ENCODE data around the gene C2orf80.
"Not testable (repeated sequence)": the region's sequence is repeated elsewhere in the genome, so short reads cannot be mapped to it uniquely, and the experiment has no call there.

The C2orf80 gene

DNA sequence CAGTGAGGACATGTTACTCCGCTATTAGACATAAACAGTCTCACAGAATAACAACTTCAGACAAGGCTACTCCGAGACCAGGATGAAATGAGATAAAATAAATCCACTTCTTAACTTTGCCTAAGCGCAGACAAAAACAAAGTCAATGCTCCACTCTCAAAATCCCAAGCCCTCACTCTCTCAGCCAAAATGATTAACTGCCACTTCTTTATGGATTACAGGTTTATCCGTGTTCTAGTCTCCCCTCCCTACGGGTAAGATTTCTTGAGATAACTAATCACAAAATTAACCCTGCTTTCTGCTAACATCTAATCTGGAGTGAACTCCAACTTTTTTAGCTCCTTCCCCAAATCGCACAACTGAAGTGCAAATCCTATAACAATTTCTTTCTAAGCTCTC, 59.1 kb downstream of the C2orf80 start:
- no peak for DNase-seq

DNA sequence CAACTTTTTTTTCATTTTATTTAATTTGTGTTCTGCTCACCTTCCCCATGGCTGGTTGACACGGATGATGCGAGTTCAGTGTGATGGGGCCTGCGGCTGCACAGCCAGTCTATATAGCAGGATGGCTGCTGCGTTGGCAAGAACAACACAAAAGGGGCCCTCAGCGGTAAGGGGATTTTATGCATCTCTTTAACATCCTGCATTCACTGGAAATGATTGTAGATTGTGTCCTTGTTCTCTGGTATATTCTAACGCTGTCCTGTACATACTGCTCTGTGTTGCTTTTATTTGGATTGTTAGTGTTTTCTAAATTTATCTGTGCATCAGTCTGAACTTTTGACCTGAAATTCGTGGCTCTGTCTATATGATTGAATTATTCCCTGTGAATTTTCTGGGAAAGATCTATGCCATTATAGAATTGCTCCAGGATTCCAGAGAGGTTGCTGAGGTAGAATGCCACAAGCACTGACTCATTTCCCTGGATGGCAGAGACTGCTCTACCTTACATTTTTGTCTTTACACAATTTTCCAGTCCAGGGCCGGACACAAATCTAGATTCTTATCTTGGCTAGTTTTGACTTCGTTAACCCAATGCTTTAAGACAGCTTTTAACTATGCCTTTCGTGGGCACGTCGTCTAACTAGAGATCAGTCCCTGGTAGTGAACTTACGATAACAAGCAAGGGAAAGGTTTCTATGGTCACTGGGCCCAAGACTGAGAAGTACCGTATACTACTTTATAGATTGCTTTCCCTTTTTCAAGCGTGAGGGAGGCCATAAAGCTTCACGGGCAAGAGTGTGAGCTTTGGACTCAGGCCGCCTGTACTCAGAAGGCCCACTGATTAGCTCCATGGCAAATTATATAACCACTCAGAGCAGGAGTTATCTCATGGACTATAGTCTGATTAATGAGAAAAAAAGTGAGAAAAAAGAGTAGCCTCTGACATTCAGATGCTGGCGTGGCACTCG, 59.8 kb downstream of the C2orf80 start, which contains the start of gene CRYGC:
TSS of gene CRYGC (minus strand) at position 85 of the 968 bp plus-strand sequence. CDS start at position 49, 36 bp downstream.
- DNase-seq = no peak

DNA sequence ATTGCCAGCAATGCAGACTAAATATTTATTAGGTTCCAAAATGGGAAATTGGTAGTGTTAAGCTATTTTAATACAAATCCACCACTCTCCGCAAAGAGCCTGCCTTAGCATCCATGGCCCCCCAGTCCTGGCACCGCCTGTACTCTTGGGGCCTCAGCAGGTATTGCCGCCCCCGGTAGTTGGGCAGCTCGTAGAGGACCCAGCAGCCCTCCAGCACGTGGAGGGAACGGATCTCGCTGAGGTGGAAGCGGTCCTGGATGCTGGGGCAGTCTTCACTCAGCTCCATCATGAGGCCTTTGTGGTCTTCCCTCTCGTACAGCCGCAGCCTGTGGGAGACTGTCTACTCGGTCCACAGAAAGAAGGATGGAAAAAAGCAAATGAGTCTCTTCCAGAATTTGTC, 61.7 kb downstream of the C2orf80 start:
- no peak for DNase-seq

DNA sequence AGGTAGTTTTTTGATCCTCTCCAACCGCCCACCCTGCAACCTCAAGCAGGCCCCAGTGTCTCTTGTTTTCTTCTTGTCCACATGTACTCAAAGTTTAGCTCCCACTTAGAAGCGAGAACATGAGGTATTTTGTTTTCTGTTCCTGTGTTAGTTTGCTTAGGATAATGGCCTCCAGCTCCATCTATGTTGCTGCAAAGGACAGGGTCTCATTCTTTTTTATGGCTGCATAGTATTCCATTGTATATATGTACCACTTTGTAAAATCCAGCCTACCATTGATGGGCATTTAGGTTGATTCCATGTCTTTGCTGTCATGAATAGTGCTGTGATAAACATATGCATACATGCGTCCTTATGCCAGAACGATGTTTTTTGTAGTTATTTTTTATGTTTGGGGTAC, 62.7 kb downstream of the C2orf80 start:
- no peak for DNase-seq

DNA sequence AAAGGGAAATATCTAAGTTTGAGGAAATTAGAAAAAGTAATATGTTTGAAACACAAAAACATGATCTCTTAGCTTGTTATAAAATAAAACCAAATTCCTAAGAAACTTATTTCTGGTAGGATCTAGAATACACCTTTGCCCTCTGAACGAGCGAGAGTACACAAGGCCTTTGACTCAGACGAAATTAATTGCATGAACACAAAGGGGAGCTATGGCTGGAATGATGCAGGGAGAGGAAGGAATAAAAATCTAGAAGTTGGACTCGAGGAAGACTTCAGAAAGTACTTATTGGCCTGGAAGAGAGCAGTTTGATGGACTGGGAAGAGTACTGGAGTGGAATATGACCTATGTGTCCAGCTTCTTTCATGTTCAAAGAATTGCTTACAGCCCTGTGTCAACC, 64.6 kb downstream of the C2orf80 start:
- DNase-seq = no peak

DNA sequence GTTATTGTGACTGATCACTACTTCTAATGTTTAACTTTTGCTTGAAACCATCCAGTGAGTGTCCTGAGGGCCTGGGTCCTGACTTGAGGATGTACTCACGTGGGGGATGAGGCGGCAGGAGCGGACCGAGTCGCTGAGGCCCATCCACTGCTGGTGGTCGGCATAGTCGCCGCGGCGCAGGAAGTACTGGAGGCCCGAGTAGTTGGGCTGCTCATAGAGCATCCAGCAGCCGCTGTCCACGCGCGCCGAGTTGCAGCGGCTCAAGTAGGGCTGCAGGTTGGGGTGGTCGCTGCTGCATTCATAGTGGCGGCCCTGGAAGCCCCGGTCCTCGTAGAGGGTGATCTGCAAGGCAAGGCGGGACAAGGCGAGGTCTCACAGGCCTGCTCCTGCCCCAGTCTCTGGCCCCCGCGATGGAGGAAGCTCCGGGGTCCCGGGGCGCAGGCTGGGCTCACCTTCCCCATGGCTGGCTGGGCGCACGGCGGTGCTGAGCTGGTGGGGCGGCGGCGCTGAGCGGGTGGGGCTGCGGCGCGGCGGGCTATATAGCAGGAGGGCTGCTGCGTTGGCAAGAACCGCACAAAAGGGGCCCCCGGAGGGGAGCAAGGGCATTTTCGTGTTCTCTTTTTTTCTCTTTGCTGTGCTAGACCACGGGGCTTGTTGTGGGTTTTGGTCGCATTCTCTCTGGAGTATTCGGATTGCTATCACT, 65.7 kb downstream of the C2orf80 start, which contains the start of gene CRYGD:
TSS of gene CRYGD (minus strand) at position 512 of the 703 bp plus-strand sequence. CDS start at position 461, 51 bp downstream.
- DNase-seq = not testable (repeated sequence)

DNA sequence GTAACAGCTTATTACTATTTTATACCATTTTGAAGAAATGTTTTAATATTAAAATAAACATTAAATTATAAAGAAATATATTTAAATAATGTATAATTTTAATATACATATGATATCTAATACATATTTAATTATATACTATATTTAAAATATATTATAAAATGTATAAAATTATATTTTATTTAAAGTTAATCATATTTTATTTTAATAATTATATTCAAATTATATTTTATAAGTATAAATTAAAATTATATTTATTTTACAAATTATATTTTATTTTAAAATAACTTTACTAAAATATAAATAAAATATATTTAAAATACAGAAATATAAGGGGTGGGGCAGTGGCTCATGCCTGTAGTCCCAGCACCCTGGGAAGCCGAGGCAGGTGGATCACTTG, 67.6 kb downstream of the C2orf80 start:
- no peak for DNase-seq

DNA sequence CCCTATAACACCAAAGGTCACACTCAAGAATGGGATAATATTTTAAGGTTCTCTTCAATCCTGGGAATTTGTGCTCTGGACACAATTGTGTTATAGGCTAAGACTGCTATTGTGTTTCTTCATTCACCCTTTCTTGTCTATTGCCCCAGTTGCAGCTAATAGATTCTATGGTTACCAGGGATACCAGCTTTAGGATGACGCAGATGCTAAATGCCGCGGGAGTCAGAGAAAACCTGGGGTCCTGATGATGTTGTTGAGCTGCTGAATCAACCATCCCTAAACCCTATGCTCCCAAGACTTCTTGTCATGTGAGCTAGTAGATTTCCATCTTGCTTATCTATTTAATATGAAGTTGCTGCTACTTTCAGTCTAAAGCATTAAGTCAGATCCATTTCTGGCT, 70.9 kb downstream of the C2orf80 start:
- no peak for DNase-seq

DNA sequence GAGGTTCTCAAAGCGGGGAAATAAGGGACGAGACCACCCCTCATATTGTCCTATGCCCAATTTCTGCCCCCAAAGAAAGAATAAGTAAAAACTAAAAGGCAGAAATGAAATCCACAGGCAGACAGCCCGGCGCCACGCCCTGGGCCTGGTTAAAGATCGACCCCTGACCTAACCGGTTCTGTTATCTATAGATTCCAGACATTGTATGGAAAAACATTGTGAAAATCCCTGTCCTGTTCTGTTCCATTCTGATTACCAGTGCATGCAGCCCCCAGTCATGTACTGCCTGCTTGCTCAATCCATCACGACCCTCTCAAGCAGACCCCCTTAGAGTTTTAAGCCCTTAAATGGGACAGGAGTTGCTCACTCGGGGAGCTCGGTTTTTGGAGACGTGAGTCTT, 72.4 kb downstream of the C2orf80 start:
- DNase-seq = not testable (repeated sequence)

Data from NCI-H2081 (cell line).